ENCODE data around the gene IFT74. TPM values are rescaled to one million over a fixed set of nuclear protein-coding genes. Genes with fewer than 3 reads are reported as not detected.

IFT74 gene
- total RNA-seq, 1 experiment from 2014 or later, result 28.7 TPM

- no peak for TF ChIP-seq CTCF (IDR thresholded peaks at IDR 0.05; ENCODE audit: unreplicated experiment)
- H3K9me3 Mint-ChIP-seq (ENCODE audit: unreplicated experiment), result no peaks in the 10 kb centered on the region
- ChIA-PET CTCF (interaction anchor here (0.6 kb wide), 1 partner anchor 95 kb away, joined by 3 read pairs; no protein-coding TSS in a partner anchor), POLR2A (interaction anchor here (0.7 to 4.0 kb wide), 8 partner anchors 9 to 1170 kb away, joined by 3 to 79 read pairs (median 12); partner anchors contain the start of genes CAAP1 and PLAA)
- no peaks in the 10 kb centered on the region for H3K27me3 Mint-ChIP-seq (ENCODE audit: insufficient read depth, unreplicated experiment)
- peak overlapping the region; percentile 90 for H3K4me3 Mint-ChIP-seq (ENCODE audit: unreplicated experiment)
- no peak for DNase-seq (ENCODE audit: unreplicated experiment)
- H3K27ac Mint-ChIP-seq (ENCODE audit: low read depth, unreplicated experiment), result peak overlapping the region; percentile 100
- H3K36me3 Mint-ChIP-seq (ENCODE audit: insufficient read depth, unreplicated experiment), result peaks cover 6% of the 10 kb centered on the region
- no TSS peak for BruUV-seq (replicated peaks)
- intact Hi-C loops (cut with micrococcal nuclease), result loop anchor here (1.0 kb wide), 1 partner anchor 10 kb away; the partner anchor contains the start of gene PLAA
- H3K4me1 Mint-ChIP-seq (ENCODE audit: insufficient read depth, unreplicated experiment), result peaks cover 19% of the 10 kb centered on the region
Observed at GRCh38 chr9:26956860-26957233, 635 bp downstream of the IFT74 start.

- POLR2A ChIA-PET, result interaction anchor here (0.6 to 2.6 kb wide), 3 partner anchors 16 to 237 kb away, joined by 3 to 17 read pairs (median 3); partner anchors contain the start of genes IFT74 and PLAA
- Mint-ChIP-seq H3K36me3 (ENCODE audit: insufficient read depth, unreplicated experiment) (peaks cover 29% of the 10 kb centered on the region), H3K4me1 (ENCODE audit: insufficient read depth, unreplicated experiment) (peaks cover 13% of the 10 kb centered on the region), H3K4me3 (ENCODE audit: unreplicated experiment) (no peak overlapping the region), H3K27ac (ENCODE audit: low read depth, unreplicated experiment) (no peak overlapping the region), H3K27me3 (ENCODE audit: insufficient read depth, unreplicated experiment) (no peaks in the 10 kb centered on the region), H3K9me3 (ENCODE audit: unreplicated experiment) (no peaks in the 10 kb centered on the region)
- BruUV-seq (replicated peaks), result no TSS peak
- TF ChIP-seq CTCF (IDR thresholded peaks at IDR 0.05; ENCODE audit: unreplicated experiment), result no peak
- intact Hi-C loops (cut with micrococcal nuclease), result no loop called here
- DNase-seq (ENCODE audit: unreplicated experiment), result no peak
- CTCF ChIA-PET, result interaction anchor here (0.6 kb wide), 1 partner anchor 152 kb away, joined by 3 read pairs; no protein-coding TSS in a partner anchor
Observed at GRCh38 chr9:26971721-26972120, 15.5 kb downstream of the IFT74 start.

- DNase-seq (ENCODE audit: unreplicated experiment), result no peak
- POLR2A ChIA-PET, result interaction anchor here (1.1 kb wide), 1 partner anchor 18 kb away, joined by 10 read pairs; the partner anchor contains the start of gene IFT74
- Mint-ChIP-seq H3K36me3 (ENCODE audit: insufficient read depth, unreplicated experiment) (peaks cover 29% of the 10 kb centered on the region), H3K9me3 (ENCODE audit: unreplicated experiment) (no peaks in the 10 kb centered on the region), H3K4me3 (ENCODE audit: unreplicated experiment) (no peak overlapping the region), H3K4me1 (ENCODE audit: insufficient read depth, unreplicated experiment) (peaks cover 13% of the 10 kb centered on the region), H3K27ac (ENCODE audit: low read depth, unreplicated experiment) (no peak overlapping the region), H3K27me3 (ENCODE audit: insufficient read depth, unreplicated experiment) (no peaks in the 10 kb centered on the region)
- CTCF ChIA-PET, result interaction anchor here (0.7 to 1.5 kb wide), 3 partner anchors 27 to 90 kb away, joined by 3 to 4 read pairs (median 3); partner anchors contain the start of gene PLAA
- no peak for TF ChIP-seq CTCF (IDR thresholded peaks at IDR 0.05; ENCODE audit: unreplicated experiment)
- no TSS peak for BruUV-seq (replicated peaks)
- intact Hi-C loops (cut with micrococcal nuclease), result loop anchor here (2.0 kb wide), 1 partner anchor 81 kb away; the partner anchor contains the start of gene CAAP1
Observed at GRCh38 chr9:26973989-26974388, 17.8 kb downstream of the IFT74 start.

- CTCF ChIA-PET, result interaction anchor here (0.8 to 1.6 kb wide), 3 partner anchors 20 to 641 kb away, joined by 3 to 9 read pairs (median 4); partner anchors contain the start of genes IFT74 and PLAA
- no TSS peak for BruUV-seq (replicated peaks)
- no peak for DNase-seq (ENCODE audit: unreplicated experiment)
- no peak for TF ChIP-seq CTCF (IDR thresholded peaks at IDR 0.05; ENCODE audit: unreplicated experiment)
- peaks cover 13% of the 10 kb centered on the region for H3K4me1 Mint-ChIP-seq (ENCODE audit: insufficient read depth, unreplicated experiment)
- H3K9me3 Mint-ChIP-seq (ENCODE audit: unreplicated experiment), result no peaks in the 10 kb centered on the region
- no peaks in the 10 kb centered on the region for H3K27me3 Mint-ChIP-seq (ENCODE audit: insufficient read depth, unreplicated experiment)
- peaks cover 29% of the 10 kb centered on the region for H3K36me3 Mint-ChIP-seq (ENCODE audit: insufficient read depth, unreplicated experiment)
- intact Hi-C loops (cut with micrococcal nuclease), result loop anchor here (2.0 to 5.0 kb wide), 2 partner anchors 82 to 233 kb away; partner anchors contain the start of gene CAAP1
- POLR2A ChIA-PET, result interaction anchor here (0.7 to 1.6 kb wide), 3 partner anchors 19 to 56 kb away, joined by 3 to 10 read pairs (median 5); partner anchors contain the start of gene IFT74
- H3K27ac Mint-ChIP-seq (ENCODE audit: low read depth, unreplicated experiment), result peak overlapping the region; percentile 94
- no peak overlapping the region for H3K4me3 Mint-ChIP-seq (ENCODE audit: unreplicated experiment)
Observed at GRCh38 chr9:26974927-26975326, 18.7 kb downstream of the IFT74 start.

Measured in MCF 10A (cell line).